GM21515 (cell line): ENCODE results near the gene P4HA2.

Experiments used
- ATAC-seq: cut with Tn5 transposase; IDR thresholded peaks from one replicate; pipeline ENCODE4 v1.9.1; 2021; ENCODE audit not compliant: unreplicated experiment

P4HA2 gene

DNA sequence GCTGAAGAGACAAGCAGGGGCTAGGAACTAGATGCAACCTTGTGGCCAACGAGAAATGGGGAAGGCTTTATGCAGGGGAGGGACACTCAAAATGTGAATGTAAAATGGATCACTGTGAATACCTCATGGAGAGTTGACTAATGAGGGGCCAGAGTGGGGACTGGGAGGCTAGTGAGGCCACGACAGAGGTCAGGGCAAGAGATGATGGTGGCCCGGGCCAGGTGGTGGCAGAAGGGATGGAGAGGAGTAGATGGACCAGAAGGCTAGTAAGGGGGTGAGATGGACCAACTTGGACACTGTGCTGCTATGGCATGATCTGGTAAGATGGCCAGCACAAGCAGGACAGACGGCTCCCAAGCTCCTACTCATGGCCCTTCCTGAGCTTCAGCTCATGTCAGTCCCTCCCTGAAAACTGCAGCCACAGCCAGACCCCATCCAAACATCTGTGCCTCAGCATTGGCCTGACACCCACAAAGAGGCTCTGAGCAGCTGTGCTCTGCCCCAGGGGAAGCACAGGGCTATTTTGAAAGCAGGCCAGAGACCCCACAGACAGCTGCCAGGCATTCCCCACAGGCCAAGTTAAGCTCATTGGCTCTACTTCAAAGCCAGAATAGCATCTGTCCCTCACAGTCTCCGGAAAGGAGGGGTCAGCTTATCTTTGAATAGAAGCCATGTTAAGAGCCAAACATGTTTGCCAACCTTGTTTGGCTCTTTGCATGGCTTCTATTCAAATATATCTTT, 22.1 kb downstream of the P4HA2 start:
- ATAC-seq = no peak

DNA sequence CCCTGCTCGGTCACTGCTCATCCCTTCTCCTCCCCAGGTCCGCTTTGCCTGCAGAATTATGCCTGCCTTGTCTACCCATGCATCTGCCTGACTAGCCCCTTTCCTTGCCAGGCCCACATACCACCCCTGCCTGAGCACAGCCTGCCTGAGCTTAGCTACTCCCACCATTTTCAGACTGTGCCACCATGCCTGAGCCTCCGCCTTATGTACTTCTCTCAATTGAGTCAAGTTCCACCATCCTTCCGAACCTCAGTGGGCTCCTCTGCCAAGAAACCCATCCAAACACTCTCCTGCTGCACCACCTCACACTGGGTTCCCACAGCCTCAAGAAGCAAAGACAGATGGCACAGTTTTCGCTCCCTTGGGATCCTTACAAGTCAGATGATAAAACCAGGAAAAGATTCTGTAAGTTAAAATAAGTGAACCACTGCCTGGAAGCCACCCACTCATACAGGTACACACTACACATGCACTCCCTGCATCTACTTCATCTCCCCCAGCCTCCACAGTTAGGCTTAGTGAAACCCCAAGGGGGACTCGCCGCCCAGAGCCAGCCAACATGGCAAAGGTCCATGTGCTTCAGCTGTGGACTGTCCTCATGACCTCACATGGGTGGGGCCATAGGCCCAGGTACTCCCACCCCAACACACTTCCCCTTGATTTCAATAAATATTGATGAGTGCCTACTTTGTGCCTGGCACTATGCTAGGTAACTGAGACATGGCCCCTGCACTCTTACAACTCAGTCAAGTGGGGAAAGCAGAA, 23.1 kb downstream of the P4HA2 start:
- ATAC-seq = no peak

DNA sequence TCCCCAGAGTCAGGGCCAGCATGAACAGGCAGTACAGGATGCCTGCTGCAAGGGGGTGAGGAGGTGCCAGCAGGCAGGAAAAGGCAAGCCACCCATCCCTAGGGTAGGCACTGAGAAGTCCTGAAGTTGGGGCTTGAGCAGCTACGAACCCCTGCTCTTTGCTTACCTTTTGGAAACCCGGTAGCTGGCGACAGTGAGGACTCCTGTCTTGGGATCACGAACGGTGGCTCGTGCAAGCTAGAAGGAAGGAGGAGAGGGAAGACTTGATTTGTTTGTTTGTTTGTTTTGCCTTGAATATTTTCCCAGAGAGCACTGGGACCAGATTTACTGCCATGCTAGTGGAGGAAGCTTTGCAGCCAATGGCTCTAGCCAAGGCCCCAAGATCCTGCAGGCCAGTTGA, 23.7 kb downstream of the P4HA2 start:
- no peak for ATAC-seq

DNA sequence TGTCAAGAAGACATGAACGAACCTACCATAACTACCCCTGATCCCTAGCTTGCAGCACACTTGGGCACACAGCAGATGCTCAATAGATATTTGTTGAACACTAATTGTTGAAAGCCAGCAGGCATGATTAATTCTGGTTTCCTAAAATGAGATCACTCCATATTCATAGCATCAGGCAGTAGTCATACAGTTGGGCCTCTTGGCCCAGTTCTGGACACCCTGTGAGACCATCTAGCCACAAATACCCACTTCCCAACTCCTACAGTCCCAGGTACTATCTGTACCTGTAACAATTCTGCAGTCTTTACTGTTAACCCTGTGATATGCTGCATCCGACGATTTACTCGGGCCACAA, 24.2 kb downstream of the P4HA2 start:
- no peak for ATAC-seq

DNA sequence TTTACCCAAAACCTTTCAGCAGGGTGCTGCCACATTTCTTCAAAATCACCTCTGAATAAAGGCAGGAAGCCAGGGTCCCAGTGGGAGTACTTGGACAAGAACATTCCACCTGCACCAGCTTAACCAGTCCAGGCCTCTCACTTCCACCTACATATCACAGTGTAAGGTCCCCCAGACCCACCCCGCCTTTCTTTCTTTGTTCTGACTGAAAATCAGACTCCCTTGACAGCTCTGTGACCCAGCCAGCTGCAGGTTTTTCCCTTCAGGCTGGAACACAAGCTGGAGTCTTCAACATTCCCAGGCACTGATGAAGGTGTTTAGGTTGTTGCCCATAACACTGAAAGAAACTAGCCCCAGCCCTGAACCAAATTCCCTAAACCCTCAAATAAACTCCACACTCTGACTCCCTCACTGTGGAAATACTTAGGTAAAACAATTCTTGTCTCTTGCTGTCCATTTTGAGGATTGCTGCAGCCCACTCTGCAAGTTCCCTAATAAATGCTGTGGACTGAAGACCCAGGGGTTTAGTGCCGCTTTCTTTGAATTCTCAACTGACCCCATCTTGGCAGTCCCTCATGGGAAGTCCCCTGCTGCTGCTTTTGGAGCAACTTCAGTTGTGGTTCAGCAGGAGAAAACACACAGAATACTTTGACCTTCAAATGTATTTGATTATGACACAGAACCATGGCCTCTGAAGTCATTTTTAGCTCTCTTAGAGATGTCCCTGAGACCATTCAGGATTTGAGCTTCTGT, 24.8 kb downstream of the P4HA2 start:
- no peak for ATAC-seq

DNA sequence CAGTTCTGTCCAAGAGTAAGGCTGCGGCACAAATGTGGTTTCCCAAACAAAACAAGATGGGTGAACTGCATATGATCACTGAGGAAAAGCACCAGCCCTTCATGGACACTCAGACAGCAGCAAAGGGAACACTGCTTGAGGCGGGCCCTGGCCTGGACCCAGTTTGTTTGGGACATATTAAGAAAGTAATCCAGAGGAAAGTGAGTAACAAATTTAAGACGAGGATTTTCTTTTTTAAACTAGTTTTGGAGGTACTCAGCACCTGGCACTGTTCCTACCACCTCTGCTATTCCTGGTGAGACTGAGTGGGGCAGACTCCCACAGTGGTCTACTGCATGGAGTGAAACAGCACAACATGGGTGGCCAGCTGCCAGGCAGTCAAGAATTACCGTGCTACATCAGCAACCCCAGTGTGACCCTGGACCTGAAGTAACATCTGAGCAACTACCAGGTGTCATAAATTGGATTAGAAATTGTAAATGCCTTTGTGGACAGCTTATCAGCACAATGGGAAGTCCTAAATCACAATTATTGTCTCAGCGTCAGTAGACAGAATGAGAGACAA, 28.5 kb downstream of the P4HA2 start:
- no peak for ATAC-seq

DNA sequence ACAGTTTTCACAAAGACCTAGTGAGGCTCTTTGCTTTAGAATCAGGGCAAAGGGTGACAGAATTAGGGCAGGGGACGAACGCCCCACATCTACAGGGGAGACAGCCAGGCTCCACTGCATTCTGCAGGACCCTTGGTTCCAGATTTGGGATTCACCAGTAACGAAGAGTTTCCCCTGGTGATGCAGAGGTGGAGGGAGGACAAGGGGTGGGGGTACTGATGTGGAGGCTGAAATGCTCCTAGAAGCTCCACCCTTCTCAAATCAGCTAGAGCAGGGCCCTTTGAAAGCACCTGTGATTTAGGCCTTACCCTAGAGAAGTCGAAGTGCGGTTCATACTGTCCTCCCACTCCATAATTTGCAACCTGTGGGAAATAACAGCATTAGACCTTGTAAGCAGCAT, 29.1 kb downstream of the P4HA2 start:
- no peak for ATAC-seq

DNA sequence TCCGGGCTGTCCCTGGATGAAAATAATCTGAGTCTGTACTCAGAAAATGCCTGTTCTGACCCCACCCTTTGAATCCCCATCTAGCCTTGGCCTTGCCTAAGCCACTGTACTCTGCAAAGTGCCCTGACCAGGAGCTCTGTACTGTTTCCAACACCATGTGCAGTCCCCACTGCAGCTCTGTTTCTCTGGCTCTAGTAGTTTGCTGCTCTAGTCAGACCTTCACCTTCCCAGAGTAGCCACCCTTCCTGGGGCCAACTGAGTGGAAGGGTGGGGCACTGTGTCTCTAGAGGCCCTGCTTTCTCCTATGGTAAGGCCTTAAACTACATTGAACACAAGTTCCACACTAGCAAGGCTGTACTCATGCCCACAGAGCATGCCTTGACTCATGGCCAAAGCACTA, 31.9 kb downstream of the P4HA2 start:
- ATAC-seq = no peak

DNA sequence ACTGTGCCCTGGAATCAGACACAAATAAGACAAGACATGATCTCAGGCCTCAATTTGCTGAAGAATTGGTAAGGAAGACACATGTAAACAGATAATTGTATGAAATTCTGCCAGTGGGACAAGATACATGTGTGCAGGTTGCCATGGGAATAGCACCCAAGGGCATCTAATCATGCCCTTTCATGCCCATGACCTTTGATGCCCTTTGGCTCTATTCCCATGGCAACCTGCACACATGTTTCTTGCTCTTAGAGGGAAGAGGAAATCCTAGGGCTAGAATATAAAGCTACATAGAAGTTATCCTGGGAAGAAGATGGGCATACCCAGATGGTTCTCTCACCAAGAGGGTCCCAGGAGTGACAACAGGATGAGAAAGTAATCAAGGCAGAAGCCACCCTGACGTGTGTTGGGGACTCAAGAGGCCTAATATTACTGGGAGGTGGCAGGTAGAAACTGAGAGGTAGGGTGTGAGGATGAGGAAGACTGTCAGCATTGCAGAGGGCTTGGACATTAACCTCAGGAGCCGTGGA, 34.4 kb downstream of the P4HA2 start:
- no peak for ATAC-seq

DNA sequence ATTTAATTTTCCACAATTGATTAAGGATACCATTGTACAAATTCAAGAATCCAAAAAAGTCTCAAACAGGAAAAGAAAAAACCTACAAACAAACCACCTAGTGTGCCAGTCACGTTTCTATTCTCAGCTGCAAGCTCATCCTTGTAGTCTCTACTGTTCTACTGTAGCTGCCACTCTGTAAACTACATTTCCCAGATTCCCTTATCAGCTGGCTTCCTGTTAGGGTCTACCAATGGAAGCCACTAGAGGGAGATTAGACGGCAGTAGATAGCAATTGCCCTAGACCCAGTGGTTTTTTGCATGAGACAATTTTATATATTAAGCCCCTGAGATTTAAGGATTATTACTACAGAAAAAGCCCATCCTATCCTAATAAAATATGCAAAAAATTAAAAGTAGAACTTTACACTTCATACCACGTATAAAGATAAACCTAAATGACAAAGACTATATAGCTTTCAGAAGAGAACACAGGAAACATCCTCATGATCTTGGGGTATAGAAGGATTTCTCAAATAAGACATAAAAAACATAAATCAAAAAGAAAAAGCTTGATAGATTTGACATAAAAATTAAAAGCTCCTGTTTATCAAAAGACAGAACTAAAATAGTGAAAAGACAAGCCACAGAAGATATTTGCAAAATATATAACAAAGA, 37.4 kb downstream of the P4HA2 start:
- no peak for ATAC-seq

DNA sequence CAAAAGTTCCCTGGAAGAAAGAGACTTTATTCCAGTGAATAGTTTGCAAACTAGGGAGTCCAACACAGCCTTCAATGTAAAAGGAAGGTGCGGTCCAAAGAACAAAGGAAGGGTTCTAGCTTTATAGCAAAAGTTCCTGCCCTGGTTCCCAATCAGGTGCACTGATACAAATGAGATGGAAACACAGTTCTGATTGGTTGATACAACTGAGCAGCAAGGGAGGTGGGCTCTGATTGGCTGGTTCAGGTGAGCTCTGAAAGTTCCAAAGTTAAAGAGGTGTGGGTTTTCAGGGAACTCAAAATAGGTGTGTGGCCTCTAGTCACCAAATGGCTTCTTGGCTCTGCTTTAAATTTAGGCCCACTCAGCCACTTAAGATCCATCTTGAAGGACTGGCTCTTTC, 43.1 kb downstream of the P4HA2 start:
- no peak for ATAC-seq

DNA sequence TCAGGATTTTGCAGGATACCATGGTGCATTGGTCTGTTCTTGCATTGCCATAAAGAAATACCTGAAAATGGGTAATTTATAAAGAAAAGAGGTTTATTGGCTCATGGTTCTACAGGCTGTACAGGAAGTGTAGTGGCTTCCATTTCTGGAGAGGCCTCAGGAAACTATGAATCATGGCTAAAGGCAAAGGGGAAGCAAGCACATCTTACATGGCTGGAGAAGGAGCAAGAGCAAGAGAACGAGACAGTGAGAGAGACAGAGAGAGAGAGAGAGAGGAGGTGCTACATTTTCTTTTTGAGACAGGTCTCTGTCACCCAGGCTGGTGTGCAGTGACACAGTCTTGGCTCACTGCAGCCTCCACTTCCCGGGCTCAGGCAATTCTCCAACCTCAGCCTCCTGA, 43.9 kb downstream of the P4HA2 start:
- no peak for ATAC-seq

DNA sequence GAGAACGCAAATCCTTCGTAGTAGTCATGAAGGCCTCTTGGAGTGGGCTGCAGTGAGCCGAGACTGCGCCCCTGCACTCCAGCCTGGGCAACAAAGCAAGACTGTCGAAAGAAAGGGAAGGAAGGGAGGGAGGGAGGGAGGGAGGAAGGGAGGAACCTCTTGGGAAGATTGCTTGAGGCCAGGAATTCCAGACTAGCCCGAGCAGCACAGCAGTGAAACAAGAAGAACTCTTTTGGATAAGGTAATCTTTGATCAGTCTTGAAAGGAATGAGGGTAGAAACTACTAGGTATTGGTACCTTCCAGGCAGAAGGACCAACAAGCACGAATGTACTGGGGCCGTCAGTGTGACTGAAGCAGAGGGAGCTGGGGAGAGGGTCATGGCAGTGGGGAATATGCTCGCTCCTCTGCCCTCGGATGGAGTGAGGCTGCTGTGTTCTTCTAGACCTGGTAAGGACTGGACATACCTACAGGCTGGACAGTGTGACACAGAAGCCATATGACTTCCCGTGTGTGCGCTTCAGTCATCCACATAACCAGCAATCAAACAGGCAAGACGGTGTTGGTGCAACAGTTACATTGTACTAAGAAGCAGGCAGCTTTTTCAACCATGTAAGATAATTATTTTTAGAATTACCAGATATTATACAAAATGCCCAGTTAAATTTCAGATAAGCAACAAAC, 45.2 kb downstream of the P4HA2 start:
- no peak for ATAC-seq

DNA sequence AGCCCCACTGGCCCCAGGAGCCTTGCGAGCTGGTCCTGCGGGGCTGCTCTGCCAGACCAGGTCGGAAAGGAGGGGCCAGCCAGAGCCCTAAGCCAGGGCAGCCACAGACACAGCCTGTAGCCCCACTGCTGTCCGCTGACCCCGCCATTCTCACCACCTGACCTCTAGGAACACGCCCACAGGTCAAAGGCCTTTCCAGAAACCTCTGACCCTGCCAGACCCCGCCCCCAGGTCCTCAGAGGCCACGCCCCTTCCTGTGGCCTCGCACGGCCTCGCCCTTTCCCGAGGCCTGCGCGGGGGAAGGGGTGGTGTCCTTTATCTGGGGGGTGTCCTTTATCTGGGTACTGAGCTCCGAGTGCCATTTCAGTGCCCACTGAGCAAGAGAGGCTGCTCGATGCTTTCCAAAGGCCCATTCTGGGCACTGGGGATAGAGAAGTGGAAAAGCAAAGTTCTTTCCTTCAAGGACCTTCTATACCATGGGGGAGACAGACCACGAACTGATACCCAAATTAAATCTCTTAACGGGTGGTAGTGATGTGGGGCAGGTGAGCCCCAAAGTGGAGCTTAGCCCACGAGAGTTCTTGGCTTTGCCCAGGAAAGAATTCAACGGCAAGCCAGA, 46.5 kb downstream of the P4HA2 start:
- no peak for ATAC-seq

DNA sequence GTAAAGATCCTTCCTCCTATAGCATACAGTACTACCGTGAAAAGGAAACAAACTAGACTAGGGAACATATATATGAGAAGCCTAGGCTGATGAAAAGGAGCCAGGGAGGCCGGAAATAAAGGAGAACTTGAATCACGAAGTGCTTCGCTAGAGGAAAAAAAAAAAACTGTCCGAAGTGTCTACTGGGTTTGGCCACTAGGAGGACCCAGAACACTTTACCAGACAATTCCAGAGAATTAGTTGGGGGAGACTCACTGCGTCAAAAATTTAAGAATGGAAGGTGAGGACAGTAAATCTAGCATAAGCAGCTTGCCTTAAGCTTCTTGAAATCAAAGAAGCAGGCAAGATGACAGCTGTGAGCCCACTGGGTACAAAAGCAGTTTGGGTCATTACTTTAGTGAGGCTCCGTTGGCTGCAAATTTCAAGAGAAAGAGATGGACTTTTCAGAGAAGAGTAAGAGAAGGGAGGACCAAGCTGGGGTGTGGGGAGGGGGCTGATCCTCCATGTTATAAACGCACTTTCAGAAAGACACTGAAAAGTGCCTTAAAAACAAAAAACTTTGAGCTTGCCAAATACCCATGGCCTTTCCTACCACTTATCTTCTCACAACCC, 47.4 kb downstream of the P4HA2 start:
- no peak for ATAC-seq

DNA sequence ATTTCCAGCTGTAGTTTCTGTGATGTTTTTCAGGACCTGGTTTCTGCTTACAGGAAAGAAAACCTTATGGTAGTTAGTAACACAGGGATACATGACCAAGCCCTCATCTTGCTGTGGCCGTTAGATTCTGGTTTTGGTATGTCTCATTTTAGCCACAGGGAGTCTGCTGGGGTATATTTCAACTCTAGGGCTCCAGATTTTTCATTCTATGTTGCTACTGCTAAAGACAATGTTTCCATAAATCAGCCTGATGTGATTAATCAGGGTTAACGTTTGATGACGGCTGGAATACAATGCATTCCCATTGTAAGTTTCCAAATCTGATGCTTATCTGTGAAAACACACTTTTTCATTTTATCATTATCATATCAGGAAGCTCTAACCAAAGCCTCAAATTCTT, 48.2 kb downstream of the P4HA2 start:
- ATAC-seq = no peak

DNA sequence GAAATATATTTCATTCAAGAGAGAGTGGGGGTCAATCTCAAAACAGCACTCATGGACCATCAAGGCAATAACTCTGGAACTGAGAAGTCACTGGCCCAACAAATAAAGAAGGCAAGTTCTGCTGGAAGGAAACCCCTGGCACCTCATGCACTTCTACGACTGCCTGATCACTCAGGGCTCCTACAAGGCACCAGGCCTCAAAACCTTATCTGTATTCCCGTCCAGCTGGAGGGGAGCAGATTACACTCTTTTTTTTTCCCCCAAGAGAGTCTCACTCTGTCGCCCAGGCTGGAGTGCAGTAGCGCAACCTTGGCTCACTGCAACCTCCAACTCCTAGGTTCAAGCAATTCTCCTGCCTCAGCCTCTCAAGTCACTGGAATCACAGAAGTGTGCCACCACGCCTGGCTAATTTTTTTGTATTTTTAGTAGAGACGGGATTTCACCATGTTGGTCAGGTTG, 49.9 kb downstream of the P4HA2 start:
- ATAC-seq = no peak

DNA sequence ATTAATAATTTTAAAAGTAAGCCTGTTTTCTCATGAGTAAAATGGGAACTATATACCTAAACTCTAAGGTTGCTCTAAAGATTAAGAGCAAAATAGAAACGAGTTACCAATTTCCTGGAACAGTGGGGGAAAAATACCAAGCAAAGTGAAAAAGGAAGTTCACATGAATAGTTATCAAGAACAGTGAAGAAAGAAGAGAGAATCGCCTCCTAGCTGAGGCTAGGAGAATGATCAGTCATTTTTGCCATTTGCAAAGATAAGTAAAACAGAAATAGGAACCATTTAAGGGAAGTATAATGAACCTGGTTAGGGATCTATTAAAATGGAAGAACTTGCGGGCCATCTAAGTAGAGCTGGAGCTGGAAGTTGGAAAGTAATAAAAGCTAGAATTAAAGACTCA, 50.7 kb downstream of the P4HA2 start:
- peak; percentile 54 for ATAC-seq

DNA sequence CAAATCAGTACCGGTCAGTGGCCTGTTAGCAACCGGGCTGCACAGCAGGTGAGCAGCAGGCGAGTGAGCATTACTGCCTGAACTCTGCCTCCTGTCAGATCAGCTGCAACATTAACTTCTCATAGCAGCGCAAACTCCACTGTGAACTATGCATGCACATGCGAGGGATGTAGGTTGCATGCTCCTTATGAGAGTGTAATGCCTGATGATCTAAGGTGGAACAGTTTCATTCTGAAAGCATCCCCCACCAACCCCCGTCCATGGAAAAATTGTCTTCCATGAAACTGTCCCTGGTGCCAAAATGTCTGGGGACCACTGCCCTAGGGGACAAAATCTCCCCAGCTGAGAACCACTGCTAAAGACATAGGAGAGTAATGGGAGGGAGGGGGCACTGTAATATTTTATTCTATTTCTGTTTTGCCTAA, 51.1 kb downstream of the P4HA2 start:
- ATAC-seq = peak; percentile 26
